GM18520 (cell line): ENCODE measurements around the gene CCN2.
A peak's percentile ranks its signal among the peaks of the same experiment; 100 is the strongest.
"Not testable (repeated sequence)": the region's sequence is repeated elsewhere in the genome, so short reads cannot be mapped to it uniquely, and the experiment has no call there.

Experiments used
- ATAC-seq: cut with Tn5 transposase; IDR thresholded peaks from one replicate; pipeline ENCODE4 v1.9.1; 2021; ENCODE audit not compliant: unreplicated experiment

Gene CCN2

GRCh38 chr6:131911951-131912350 is 39.2 kb downstream of the CCN2 start:
- no peak for ATAC-seq

DNA sequence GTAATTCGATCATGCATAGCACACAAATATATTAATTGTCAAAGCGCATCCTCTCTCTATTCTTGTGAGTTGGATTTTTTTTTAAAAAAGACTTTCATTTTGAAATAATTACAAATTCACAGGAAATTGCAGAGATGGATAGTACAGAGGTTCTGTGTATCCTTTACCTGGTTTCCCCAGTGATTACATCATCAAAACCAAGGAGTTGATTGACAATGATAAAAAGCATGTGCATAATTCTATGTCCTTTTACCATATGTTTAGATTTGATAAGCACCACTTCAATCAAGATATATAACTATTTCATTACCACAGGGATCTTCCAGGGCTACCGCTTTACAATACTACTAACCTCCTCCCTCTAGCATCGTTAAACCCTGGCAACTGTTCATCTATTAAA is 40.2 kb downstream of the CCN2 start:
- no peak for ATAC-seq

- peak; percentile 14 for ATAC-seq
These were observed 41.0 kb downstream of the CCN2 start for GRCh38 chr6:131910219-131910589.

GRCh38 chr6:131909408-131910218 is 41.6 kb downstream of the CCN2 start:
- ATAC-seq, result peak; percentile 94

- not testable (repeated sequence) for ATAC-seq
These were observed 42.4 kb downstream of the CCN2 start for GRCh38 chr6:131908787-131909186.

- ATAC-seq, result not testable (repeated sequence)
These were observed 47.4 kb downstream of the CCN2 start for GRCh38 chr6:131903734-131904133.

- not testable (repeated sequence) for ATAC-seq
These were observed 49.8 kb downstream of the CCN2 start for GRCh38 chr6:131901326-131901873.

- no peak for ATAC-seq
These were observed 50.9 kb downstream of the CCN2 start for GRCh38 chr6:131900231-131900630.

DNA sequence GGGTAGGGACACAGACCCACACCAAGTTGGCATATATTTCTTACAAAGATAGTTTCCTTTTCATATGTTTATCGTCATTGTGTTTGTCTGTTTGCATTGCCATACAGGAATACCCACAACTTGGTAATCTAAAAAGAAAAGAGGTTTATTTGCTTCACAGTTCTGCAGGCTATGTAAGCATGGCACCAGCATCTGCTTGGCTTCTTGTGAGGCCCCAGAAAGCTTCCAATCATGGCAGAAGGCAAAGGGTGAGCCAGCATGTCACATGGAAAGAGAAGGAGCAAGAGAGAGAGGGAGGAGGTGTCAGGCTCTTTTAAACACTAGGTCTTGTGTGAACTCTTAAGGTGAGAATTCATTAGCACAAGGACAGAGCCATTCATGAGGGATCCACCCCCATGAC is 52.5 kb downstream of the CCN2 start:
- no peak for ATAC-seq
